Lung (tissue), 12 donors: ENCODE data around the gene HID1. TPM values are rescaled to one million over a fixed set of nuclear protein-coding genes. Genes with fewer than 3 reads are reported as not detected.

Source experiments
- ATAC-seq: fragments of 200-7000 bp; cut with Tn5 transposase; one replicate; pipeline ENCODE4 v1.9.1; 2020; ENCODE audit warnings: moderate number of reproducible peaks; ENCODE audit not compliant: insufficient read depth, low FRiP score
- DNase-seq, 3 donors: peaks; one replicate each; pipeline ENCODE4 v3.0.0-alpha.2; 2013 to 2017
- H3K27ac ChIP-seq, 2 donors: one replicate each; pipeline ENCODE4 v1.5.1; 2013; ENCODE audit warnings: mild to moderate bottlenecking in 2 of 2, moderate library complexity in 2 of 2, control low read depth in 1 of 2, inconsistent platforms in 1 of 2, low read depth in 1 of 2, low read length in 1 of 2
- H3K27me3 ChIP-seq, 3 donors: one replicate each; pipeline ENCODE4 v1.5.1; 2013; ENCODE audit warnings: low read length in 2 of 3; ENCODE audit not compliant: control insufficient read depth in 3 of 3, insufficient read depth in 3 of 3
- H3K36me3 ChIP-seq, 4 donors: one replicate each; pipeline ENCODE4 v1.5.1; 2013; ENCODE audit warnings: low read length in 4 of 4, mild to moderate bottlenecking in 1 of 4, moderate library complexity in 1 of 4; ENCODE audit not compliant: control insufficient read depth in 4 of 4, insufficient read depth in 4 of 4
- H3K4me1 ChIP-seq, 5 donors: one replicate each; pipeline ENCODE4 v1.5.1; 2013; ENCODE audit warnings: low read length in 5 of 5, mild to moderate bottlenecking in 2 of 5, moderate library complexity in 1 of 5; ENCODE audit not compliant: control insufficient read depth in 5 of 5, insufficient read depth in 5 of 5
- H3K4me3 ChIP-seq: one replicate; pipeline ENCODE4 v1.5.1; 2013; ENCODE audit warnings: mild to moderate bottlenecking, control low read depth, moderate library complexity
- H3K9ac ChIP-seq, 2 donors: one replicate each; pipeline ENCODE4 v1.5.1; 2013; ENCODE audit warnings: low read length in 2 of 2, control low read depth in 1 of 2; ENCODE audit not compliant: insufficient read depth in 1 of 2
- H3K9me3 ChIP-seq, 4 donors: one replicate each; pipeline ENCODE4 v1.5.1; 2013; ENCODE audit warnings: low read length in 3 of 4, mild to moderate bottlenecking in 1 of 4, moderate library complexity in 1 of 4; ENCODE audit not compliant: control insufficient read depth in 4 of 4, insufficient read depth in 3 of 4
- CTCF ChIP-seq: IDR thresholded peaks from 2 replicates; pipeline ENCODE4 v1.5.1; 2012; ENCODE audit warnings: mild to moderate bottlenecking; ENCODE audit errors: control extremely low read depth, extremely low read depth
- WGBS, 2 donors: extraction: QIAGEN DNeasy Blood & Tissue Kit; methylation state at CpG; one replicate each; pipeline ENCODE4 v1.1.7; 2013; 5-methylcytosine and 5-hydroxymethylcytosine counted together
- polyA plus RNA-seq, 2 donors: library from polyadenylated mRNA; stranded (reverse); fragments of 200-250 nt; gene quantifications; one replicate each; pipeline ENCODE4 v1.2.1, GENCODE V29; 2013
- total RNA-seq, 2 donors: library from RNA; depleted of rRNA in 1 of 2; stranded (reverse); fragments of >200 nt in 1 of 2; gene quantifications; one replicate each; pipeline ENCODE4 v1.2.1, GENCODE V29; 2014 to 2021
- donor health status: control.
- donor health status: control.
- donor health status: Bipolar disorder and iron deficiency.
- donor health status: healthy.
- donor health status: DM: yes; HTN: yes; CAD: no.

HID1 gene
- total and polyA plus RNA-seq, 4 donors: 15.2 to 42.1 (median 29.2) TPM

- ATAC-seq (no peak), DNase-seq (no peak)
- H3K9me3 ChIP-seq: no peaks in the 10 kb centered on the region
- no peak overlapping the region for H3K4me3 ChIP-seq
- WGBS, 2 donors: 67 to 68% methylated on average over 13 of the region's 13 CpGs
- H3K27ac ChIP-seq: no peak overlapping the region
- H3K36me3 ChIP-seq: peaks cover 0 to 11% (median 0%) of the 10 kb centered on the region in 4 donors
- H3K9ac ChIP-seq: no peak overlapping the region
- TF ChIP-seq CTCF: no peak
- no peaks in the 10 kb centered on the region for H3K4me1 ChIP-seq
- H3K27me3 ChIP-seq: no peaks in the 10 kb centered on the region
Observed at GRCh38 chr17:74954665-74955421, 17.7 kb downstream of the HID1 start.

GRCh38 chr17:74954115-74954514 is 18.4 kb downstream of the HID1 start:
- Histone ChIP-seq H3K4me1 (no peaks in the 10 kb centered on the region), H3K9ac (no peak overlapping the region), H3K27me3 (no peaks in the 10 kb centered on the region), H3K27ac (no peak overlapping the region), H3K4me3 (no peak overlapping the region), H3K36me3 (peaks cover 0 to 11% (median 0%) of the 10 kb centered on the region in 4 donors), H3K9me3 (no peaks in the 10 kb centered on the region)
- no peak for TF ChIP-seq CTCF
- DNase-seq (no peak), ATAC-seq (no peak)
- 94 to 95% methylated on average over 15 of the region's 15 CpGs for WGBS, 2 donors

- no peak for TF ChIP-seq CTCF
- ATAC-seq (no peak), DNase-seq (no peak)
- Histone ChIP-seq H3K27me3 (no peaks in the 10 kb centered on the region), H3K27ac (no peak overlapping the region), H3K4me1 (no peaks in the 10 kb centered on the region), H3K4me3 (no peak overlapping the region), H3K9ac (no peak overlapping the region), H3K36me3 (peaks cover 0 to 11% (median 0%) of the 10 kb centered on the region in 4 donors), H3K9me3 (no peaks in the 10 kb centered on the region)
- WGBS, 2 donors: 86 to 87% methylated on average over 11 of the region's 11 CpGs
Observed at GRCh38 chr17:74953134-74953687, 19.3 kb downstream of the HID1 start.
